HepG2 (cell line): ENCODE data around the gene IRAK4. TPM values are rescaled to one million over a fixed set of nuclear protein-coding genes. Genes with fewer than 3 reads are reported as not detected.

Source experiments
- AKAP8 ChIP-seq: sonication (generic); formaldehyde crosslinking; IDR thresholded peaks from 2 replicates; pipeline ENCODE4 v1.5.1; 2020; ENCODE audit warnings: mild to moderate bottlenecking, missing genetic modification reagents
- GATAD2A ChIP-seq: IDR thresholded peaks from 2 replicates; pipeline ENCODE4 v1.6.1; 2016
- HCFC1 ChIP-seq: fragments of 150-350 bp; IDR thresholded peaks from 2 replicates; pipeline ENCODE4 v1.6.1; 2014; ENCODE audit warnings: low read depth, low read length
- IRX3 ChIP-seq: sonication (generic); formaldehyde crosslinking; IDR thresholded peaks from 2 replicates; pipeline ENCODE4 v1.8.1; 2023; ENCODE audit warnings: mild to moderate bottlenecking, low read depth, missing genetic modification reagents, borderline replicate concordance
- NFATC3 ChIP-seq: sonication (generic); formaldehyde crosslinking; IDR thresholded peaks from 2 replicates; pipeline ENCODE4 v1.5.1; 2020; ENCODE audit warnings: mild to moderate bottlenecking, missing genetic modification reagents
- TAF15 ChIP-seq: fragments of 200-400 bp; formaldehyde crosslinking; IDR thresholded peaks from one replicate; pipeline ENCODE4 v1.6.1; 2018; ENCODE audit warnings: mild to moderate bottlenecking, low read depth, low read length; ENCODE audit not compliant: poor library complexity, severe bottlenecking
- TCF7 ChIP-seq: sonication (generic); IDR thresholded peaks from 2 replicates; pipeline ENCODE4 v1.6.1; 2016; ENCODE audit warnings: antibody characterized with exemption, low read depth
- YY1 ChIP-seq: IDR thresholded peaks from 2 replicates; pipeline ENCODE4 v1.6.1; 2011; ENCODE audit warnings: low read length, low read depth, moderate library complexity, mild to moderate bottlenecking; ENCODE audit not compliant: insufficient read depth, insufficient replicate concordance
- ZBTB3 ChIP-seq: sonication (generic); formaldehyde crosslinking; IDR thresholded peaks from 2 replicates; pipeline ENCODE4 v1.4.0; 2020; ENCODE audit warnings: low read depth, mild to moderate bottlenecking, moderate library complexity, missing genetic modification reagents, borderline replicate concordance
- ZNF333 ChIP-seq: sonication (generic); formaldehyde crosslinking; IDR thresholded peaks from 2 replicates; pipeline ENCODE4 v1.4.0; 2020; ENCODE audit warnings: mild to moderate bottlenecking, missing genetic modification reagents, borderline replicate concordance
- ZNF337 ChIP-seq: sonication (generic); formaldehyde crosslinking; IDR thresholded peaks from 2 replicates; pipeline ENCODE4 v1.5.1; 2020; ENCODE audit warnings: missing genetic modification reagents, low read depth, mild to moderate bottlenecking, borderline replicate concordance
- ZNF768 ChIP-seq: sonication (generic); formaldehyde crosslinking; IDR thresholded peaks from 2 replicates; pipeline ENCODE4 v1.4.0; 2020; ENCODE audit warnings: missing genetic modification reagents
- polyA plus RNA-seq, 8 experiments: library from polyadenylated mRNA; depleted of rRNA in 3 of 8; stranded (reverse) in 7 of 8; unstranded in 1 of 8; fragments of >200 nt; fragmentation: Illumina TruSeq in 4 of 8; extraction: Trizol in 4 of 8; gene quantifications; 2 replicates each; pipeline versions ENCODE4 v1.2.1 to v1.2.3, GENCODE V29; 2011 to 2016; ENCODE audit warnings: low read depth in 4 of 8, missing spikeins in 1 of 8, mixed read lengths in 1 of 8; ENCODE audit not compliant: insufficient read depth in 1 of 8
- total RNA-seq, 5 experiments: library from RNA; depleted of rRNA; stranded (reverse); fragments of >200 nt; fragmentation: Illumina TruSeq; extraction: Trizol; gene quantifications; 2 replicates each; pipeline ENCODE4 v1.2.3, GENCODE V29; 2016; ENCODE audit warnings: low read depth in 1 of 5
- TF ChIP-seq, protein P1 (sequence below): sonication (generic); formaldehyde crosslinking; IDR thresholded peaks from 2 replicates; pipeline ENCODE4 v1.5.0; 2020; ENCODE audit warnings: mild to moderate bottlenecking, missing genetic modification reagents, borderline replicate concordance
- TF ChIP-seq, protein P2 (sequence below), 2 experiments: sonication (generic) in 1 of 2; formaldehyde crosslinking in 1 of 2; IDR thresholded peaks; 2 replicates each; pipeline versions ENCODE4 v1.4.0 to v1.6.1; 2016 to 2020; ENCODE audit warnings: borderline replicate concordance in 1 of 2, low read depth in 1 of 2, mild to moderate bottlenecking in 1 of 2, missing genetic modification reagents in 1 of 2
- TF ChIP-seq, protein P3 (sequence below): IDR thresholded peaks from 2 replicates; pipeline ENCODE4 v1.6.1; 2016

The IRAK4 gene
- total and polyA plus RNA-seq, 2 of the 13 experiments (the other 11 are each of a cell fraction or from before 2014, with no cell fraction given) = 6.6 to 7.1 TPM

DNA sequence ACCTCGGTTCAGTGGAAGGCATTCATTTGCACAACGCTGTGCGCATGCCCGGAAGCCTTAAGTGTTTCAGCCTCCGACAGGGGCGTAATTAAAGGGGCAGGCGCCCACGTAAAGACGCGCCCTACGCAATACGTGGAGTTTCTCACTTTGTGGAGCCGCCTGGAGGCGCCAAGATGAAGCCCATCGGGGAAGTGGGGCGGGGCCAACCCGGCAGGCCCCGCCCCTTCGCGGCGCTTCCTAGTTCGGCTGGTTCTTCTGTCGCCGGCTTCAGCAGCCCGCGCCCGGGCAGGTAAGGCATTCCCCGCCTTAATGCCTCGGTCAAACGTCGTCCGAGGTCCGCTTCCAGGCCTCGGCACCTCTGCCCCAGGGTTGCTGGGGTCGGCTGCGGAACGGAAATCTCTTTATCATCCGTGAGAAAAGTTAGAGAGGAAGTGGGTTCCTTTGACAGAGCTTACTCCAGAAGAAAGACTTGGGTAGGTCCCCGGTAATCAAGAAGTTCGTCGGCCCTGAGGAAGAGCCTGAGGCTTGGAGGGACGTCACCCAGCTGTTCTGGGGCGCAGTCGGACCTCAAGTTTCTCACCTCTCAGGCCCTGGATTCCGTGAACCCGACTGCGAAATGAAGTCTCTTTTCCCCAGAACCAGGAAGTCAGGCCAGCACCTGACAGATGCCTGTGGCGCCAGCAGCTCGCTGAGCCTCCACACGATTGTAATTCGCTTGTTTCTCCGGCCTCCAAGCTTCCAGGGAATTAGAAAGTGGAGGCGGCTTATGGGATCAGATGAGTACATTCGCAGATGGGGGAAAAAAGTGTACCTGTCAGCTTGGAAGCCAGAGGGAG lies at the start of gene IRAK4, which contains the start of gene PUS7L (continued):
- TF ChIP-seq, protein P1, sequence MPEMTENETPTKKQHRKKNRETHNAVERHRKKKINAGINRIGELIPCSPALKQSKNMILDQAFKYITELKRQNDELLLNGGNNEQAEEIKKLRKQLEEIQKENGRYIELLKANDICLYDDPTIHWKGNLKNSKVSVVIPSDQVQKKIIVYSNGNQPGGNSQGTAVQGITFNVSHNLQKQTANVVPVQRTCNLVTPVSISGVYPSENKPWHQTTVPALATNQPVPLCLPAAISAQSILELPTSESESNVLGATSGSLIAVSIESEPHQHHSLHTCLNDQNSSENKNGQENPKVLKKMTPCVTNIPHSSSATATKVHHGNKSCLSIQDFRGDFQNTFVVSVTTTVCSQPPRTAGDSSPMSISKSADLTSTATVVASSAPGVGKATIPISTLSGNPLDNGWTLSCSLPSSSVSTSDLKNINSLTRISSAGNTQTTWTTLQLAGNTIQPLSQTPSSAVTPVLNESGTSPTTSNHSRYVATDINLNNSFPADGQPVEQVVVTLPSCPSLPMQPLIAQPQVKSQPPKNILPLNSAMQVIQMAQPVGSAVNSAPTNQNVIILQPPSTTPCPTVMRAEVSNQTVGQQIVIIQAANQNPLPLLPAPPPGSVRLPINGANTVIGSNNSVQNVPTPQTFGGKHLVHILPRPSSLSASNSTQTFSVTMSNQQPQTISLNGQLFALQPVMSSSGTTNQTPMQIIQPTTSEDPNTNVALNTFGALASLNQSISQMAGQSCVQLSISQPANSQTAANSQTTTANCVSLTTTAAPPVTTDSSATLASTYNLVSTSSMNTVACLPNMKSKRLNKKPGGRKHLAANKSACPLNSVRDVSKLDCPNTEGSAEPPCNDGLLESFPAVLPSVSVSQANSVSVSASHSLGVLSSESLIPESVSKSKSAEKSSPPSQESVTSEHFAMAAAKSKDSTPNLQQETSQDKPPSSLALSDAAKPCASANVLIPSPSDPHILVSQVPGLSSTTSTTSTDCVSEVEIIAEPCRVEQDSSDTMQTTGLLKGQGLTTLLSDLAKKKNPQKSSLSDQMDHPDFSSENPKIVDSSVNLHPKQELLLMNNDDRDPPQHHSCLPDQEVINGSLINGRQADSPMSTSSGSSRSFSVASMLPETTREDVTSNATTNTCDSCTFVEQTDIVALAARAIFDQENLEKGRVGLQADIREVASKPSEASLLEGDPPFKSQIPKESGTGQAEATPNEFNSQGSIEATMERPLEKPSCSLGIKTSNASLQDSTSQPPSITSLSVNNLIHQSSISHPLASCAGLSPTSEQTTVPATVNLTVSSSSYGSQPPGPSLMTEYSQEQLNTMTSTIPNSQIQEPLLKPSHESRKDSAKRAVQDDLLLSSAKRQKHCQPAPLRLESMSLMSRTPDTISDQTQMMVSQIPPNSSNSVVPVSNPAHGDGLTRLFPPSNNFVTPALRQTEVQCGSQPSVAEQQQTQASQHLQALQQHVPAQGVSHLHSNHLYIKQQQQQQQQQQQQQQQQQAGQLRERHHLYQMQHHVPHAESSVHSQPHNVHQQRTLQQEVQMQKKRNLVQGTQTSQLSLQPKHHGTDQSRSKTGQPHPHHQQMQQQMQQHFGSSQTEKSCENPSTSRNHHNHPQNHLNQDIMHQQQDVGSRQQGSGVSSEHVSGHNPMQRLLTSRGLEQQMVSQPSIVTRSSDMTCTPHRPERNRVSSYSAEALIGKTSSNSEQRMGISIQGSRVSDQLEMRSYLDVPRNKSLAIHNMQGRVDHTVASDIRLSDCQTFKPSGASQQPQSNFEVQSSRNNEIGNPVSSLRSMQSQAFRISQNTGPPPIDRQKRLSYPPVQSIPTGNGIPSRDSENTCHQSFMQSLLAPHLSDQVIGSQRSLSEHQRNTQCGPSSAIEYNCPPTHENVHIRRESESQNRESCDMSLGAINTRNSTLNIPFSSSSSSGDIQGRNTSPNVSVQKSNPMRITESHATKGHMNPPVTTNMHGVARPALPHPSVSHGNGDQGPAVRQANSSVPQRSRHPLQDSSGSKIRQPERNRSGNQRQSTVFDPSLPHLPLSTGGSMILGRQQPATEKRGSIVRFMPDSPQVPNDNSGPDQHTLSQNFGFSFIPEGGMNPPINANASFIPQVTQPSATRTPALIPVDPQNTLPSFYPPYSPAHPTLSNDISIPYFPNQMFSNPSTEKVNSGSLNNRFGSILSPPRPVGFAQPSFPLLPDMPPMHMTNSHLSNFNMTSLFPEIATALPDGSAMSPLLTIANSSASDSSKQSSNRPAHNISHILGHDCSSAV = no peak
- no peak for TF ChIP-seq HCFC1
- peak; percentile 34; the same call in 1 of the 2 replicates for TF ChIP-seq ZNF768 (CRISPR knock-in tag)
- TF ChIP-seq, protein P2, sequence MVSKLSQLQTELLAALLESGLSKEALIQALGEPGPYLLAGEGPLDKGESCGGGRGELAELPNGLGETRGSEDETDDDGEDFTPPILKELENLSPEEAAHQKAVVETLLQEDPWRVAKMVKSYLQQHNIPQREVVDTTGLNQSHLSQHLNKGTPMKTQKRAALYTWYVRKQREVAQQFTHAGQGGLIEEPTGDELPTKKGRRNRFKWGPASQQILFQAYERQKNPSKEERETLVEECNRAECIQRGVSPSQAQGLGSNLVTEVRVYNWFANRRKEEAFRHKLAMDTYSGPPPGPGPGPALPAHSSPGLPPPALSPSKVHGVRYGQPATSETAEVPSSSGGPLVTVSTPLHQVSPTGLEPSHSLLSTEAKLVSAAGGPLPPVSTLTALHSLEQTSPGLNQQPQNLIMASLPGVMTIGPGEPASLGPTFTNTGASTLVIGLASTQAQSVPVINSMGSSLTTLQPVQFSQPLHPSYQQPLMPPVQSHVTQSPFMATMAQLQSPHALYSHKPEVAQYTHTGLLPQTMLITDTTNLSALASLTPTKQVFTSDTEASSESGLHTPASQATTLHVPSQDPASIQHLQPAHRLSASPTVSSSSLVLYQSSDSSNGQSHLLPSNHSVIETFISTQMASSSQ (IDR thresholded peaks at IDR 0.05; ENCODE audit: low read depth) = no peak
- TF ChIP-seq, protein P2 (CRISPR knock-in tag; IDR thresholded peaks at IDR 0.05; ENCODE audit: borderline replicate concordance) = 0 out of 2 replicates have a peak, but pooled peaks have one; percentile 10
- TF ChIP-seq ZNF333 (CRISPR knock-in tag) = peak; percentile 60; the same call in 1 of the 2 replicates
- peak; percentile 73 for TF ChIP-seq YY1
- TF ChIP-seq TAF15 = no peak
- no peak for TF ChIP-seq AKAP8 (CRISPR knock-in tag)
- TF ChIP-seq, protein P3, sequence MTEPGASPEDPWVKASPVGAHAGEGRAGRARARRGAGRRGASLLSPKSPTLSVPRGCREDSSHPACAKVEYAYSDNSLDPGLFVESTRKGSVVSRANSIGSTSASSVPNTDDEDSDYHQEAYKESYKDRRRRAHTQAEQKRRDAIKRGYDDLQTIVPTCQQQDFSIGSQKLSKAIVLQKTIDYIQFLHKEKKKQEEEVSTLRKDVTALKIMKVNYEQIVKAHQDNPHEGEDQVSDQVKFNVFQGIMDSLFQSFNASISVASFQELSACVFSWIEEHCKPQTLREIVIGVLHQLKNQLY (CRISPR knock-in tag) = no peak
- peak; percentile 59; the same call in 1 of the 2 replicates for TF ChIP-seq TCF7
- no peak; the same call in 1 of the 2 replicates for TF ChIP-seq GATAD2A (CRISPR knock-in tag)
- TF ChIP-seq ZBTB3 (CRISPR knock-in tag) = no peak
- TF ChIP-seq ZNF337 = no peak
- TF ChIP-seq NFATC3 (CRISPR knock-in tag) = no peak
- no peak for TF ChIP-seq IRX3 (CRISPR knock-in tag)
